ENCODE data around the gene FOXF2.

GRCh38 chr6:1436334-1437306 lies 47.2 kb downstream of the FOXF2 start:
- TF ChIP-seq CTCF (IDR thresholded peaks at IDR 0.05; ENCODE audit: insufficient read depth, low read depth, low read length) (peak; percentile 77), EZH2 (IDR thresholded peaks at IDR 0.05; ENCODE audit: insufficient read depth, low read length) (no peak)
